NT2/D1 (cell line): Measurements from ENCODE around the gene NXPE2.

Experiments
- DNase-seq: peaks from one replicate; pipeline ENCODE4 v3.0.0-alpha.2; 2011; ENCODE audit warnings: low read depth, low spot score
- H3K27me3 ChIP-seq: 2 replicates; pipeline ENCODE4 v1.6.0; 2011; ENCODE audit warnings: mild to moderate bottlenecking; ENCODE audit not compliant: insufficient read length, insufficient read depth
- H3K36me3 ChIP-seq: 2 replicates; pipeline ENCODE4 v1.6.1; 2011; ENCODE audit warnings: mild to moderate bottlenecking, low read length, mixed read lengths; ENCODE audit not compliant: insufficient read depth, insufficient read length
- H3K4me1 ChIP-seq: 2 replicates; pipeline ENCODE4 v1.5.1; 2011; ENCODE audit not compliant: insufficient read depth, insufficient read length
- H3K4me3 ChIP-seq: 2 replicates; pipeline ENCODE4 v1.5.1; 2011; ENCODE audit warnings: low read depth; ENCODE audit not compliant: insufficient read length
- H3K9ac ChIP-seq: 2 replicates; pipeline ENCODE4 v1.6.0; 2011; ENCODE audit warnings: low read depth; ENCODE audit not compliant: insufficient read length
- H3K9me3 ChIP-seq: 2 replicates; pipeline ENCODE4 v1.5.1; 2011; ENCODE audit warnings: mild to moderate bottlenecking, low read length; ENCODE audit not compliant: insufficient read depth
- SUZ12 ChIP-seq: IDR thresholded peaks from 2 replicates; pipeline ENCODE4 v1.6.1; 2011; ENCODE audit not compliant: insufficient read length, insufficient read depth; ENCODE audit errors: extremely low read depth
- YY1 ChIP-seq: IDR thresholded peaks from 2 replicates; pipeline ENCODE4 v1.6.1; 2011; ENCODE audit not compliant: insufficient read length, insufficient read depth
- ZNF274 ChIP-seq: IDR thresholded peaks from 2 replicates; pipeline ENCODE4 v1.6.1; 2011; ENCODE audit warnings: mild to moderate bottlenecking, low read depth, low read length

Gene NXPE2

GRCh38 chr11:114668109-114668508 lies 10.2 kb upstream of the NXPE2 start:
- Histone ChIP-seq H3K4me1 (no peaks in the 10 kb centered on the region), H3K27me3 (no peaks in the 10 kb centered on the region), H3K4me3 (no peak overlapping the region), H3K9ac (no peak overlapping the region), H3K9me3 (no peaks in the 10 kb centered on the region), H3K36me3 (no peaks in the 10 kb centered on the region)
- no peak for TF ChIP-seq YY1
- no peak for TF ChIP-seq ZNF274
- no peak for TF ChIP-seq SUZ12
- no peak for DNase-seq

GRCh38 chr11:114673661-114674060 lies 4.7 kb upstream of the NXPE2 start:
- Histone ChIP-seq H3K4me1 (no peaks in the 10 kb centered on the region), H3K36me3 (no peaks in the 10 kb centered on the region), H3K4me3 (no peak overlapping the region), H3K9me3 (no peaks in the 10 kb centered on the region), H3K27me3 (no peaks in the 10 kb centered on the region), H3K9ac (no peak overlapping the region)
- no peak for TF ChIP-seq SUZ12
- no peak for TF ChIP-seq ZNF274
- no peak for TF ChIP-seq YY1
- DNase-seq = no peak

- no peak for DNase-seq
- H3K4me1 ChIP-seq = no peaks in the 10 kb centered on the region
- no peak overlapping the region for H3K4me3 ChIP-seq
- H3K9ac ChIP-seq = no peak overlapping the region
- no peak for TF ChIP-seq ZNF274
- TF ChIP-seq YY1 = no peak
- TF ChIP-seq SUZ12 = no peak
- no peaks in the 10 kb centered on the region for H3K36me3 ChIP-seq
- H3K27me3 ChIP-seq = no peaks in the 10 kb centered on the region
- peaks cover 28% of the 10 kb centered on the region for H3K9me3 ChIP-seq
Observed at GRCh38 chr11:114679505-114679904, 1.2 kb downstream of the NXPE2 start.

- H3K9me3 ChIP-seq = peaks cover 31% of the 10 kb centered on the region
- H3K4me1 ChIP-seq = no peaks in the 10 kb centered on the region
- no peak overlapping the region for H3K9ac ChIP-seq
Observed at GRCh38 chr11:114683007-114683406, 4.7 kb downstream of the NXPE2 start.

GRCh38 chr11:114684636-114685035 lies 6.3 kb downstream of the NXPE2 start:
- Histone ChIP-seq H3K27me3 (no peaks in the 10 kb centered on the region), H3K4me1 (no peaks in the 10 kb centered on the region), H3K9ac (no peak overlapping the region), H3K36me3 (no peaks in the 10 kb centered on the region), H3K4me3 (no peak overlapping the region), H3K9me3 (peaks cover 31% of the 10 kb centered on the region)
- TF ChIP-seq SUZ12 = no peak
- no peak for DNase-seq

More at GRCh38 chr11:114683007-114683406, 4.7 kb downstream of the NXPE2 start:
- Histone ChIP-seq H3K4me3 (no peak overlapping the region), H3K36me3 (no peaks in the 10 kb centered on the region), H3K27me3 (no peaks in the 10 kb centered on the region)
- no peak for TF ChIP-seq YY1
- no peak for TF ChIP-seq ZNF274
- no peak for TF ChIP-seq SUZ12
- no peak for DNase-seq

GRCh38 chr11:114685097-114685496 lies 6.8 kb downstream of the NXPE2 start:
- Histone ChIP-seq H3K4me3 (no peak overlapping the region), H3K9ac (no peak overlapping the region), H3K4me1 (no peaks in the 10 kb centered on the region), H3K9me3 (peaks cover 31% of the 10 kb centered on the region), H3K27me3 (no peaks in the 10 kb centered on the region), H3K36me3 (no peaks in the 10 kb centered on the region)
- DNase-seq = no peak
- TF ChIP-seq YY1 (no peak), SUZ12 (no peak), ZNF274 (no peak)

- no peak for DNase-seq
- Histone ChIP-seq H3K4me1 (no peaks in the 10 kb centered on the region), H3K9ac (no peak overlapping the region), H3K36me3 (no peaks in the 10 kb centered on the region), H3K4me3 (no peak overlapping the region), H3K9me3 (peaks cover 3% of the 10 kb centered on the region; the same call in 1 of the 2 replicates), H3K27me3 (no peaks in the 10 kb centered on the region)
- TF ChIP-seq SUZ12 (no peak), ZNF274 (no peak), YY1 (no peak)
Observed at GRCh38 chr11:114705280-114706024, 27.1 kb downstream of the NXPE2 start.

- H3K36me3 ChIP-seq = no peaks in the 10 kb centered on the region
- no peak overlapping the region for H3K4me3 ChIP-seq
- H3K9ac ChIP-seq = no peak overlapping the region
- no peaks in the 10 kb centered on the region for H3K27me3 ChIP-seq
- H3K9me3 ChIP-seq = peaks cover 7% of the 10 kb centered on the region; the same call in 1 of the 2 replicates
- no peak for TF ChIP-seq SUZ12
- DNase-seq = no peak
- no peaks in the 10 kb centered on the region for H3K4me1 ChIP-seq
Observed at GRCh38 chr11:114709960-114710359, 31.6 kb downstream of the NXPE2 start.
